ENCODE measurements around the gene EIF5A2.
"Not testable (repeated sequence)": the region's sequence is repeated elsewhere in the genome, so short reads cannot be mapped to it uniquely, and the experiment has no call there.

Gene EIF5A2

GRCh38 chr3:170908235-170909116 is at the start of gene EIF5A2:
Gene EIF5A2, minus strand, starts transcription at chr3:170908637. Its CDS starts 831 bp downstream, at chr3:170907806.
- DNase-seq: peak; percentile 96

- DNase-seq: no peak
These were observed 48.2 kb upstream of the EIF5A2 start for GRCh38 chr3:170956647-170957046.

- no peak for DNase-seq
These were observed 45.3 kb upstream of the EIF5A2 start for GRCh38 chr3:170953736-170954135.

DNA sequence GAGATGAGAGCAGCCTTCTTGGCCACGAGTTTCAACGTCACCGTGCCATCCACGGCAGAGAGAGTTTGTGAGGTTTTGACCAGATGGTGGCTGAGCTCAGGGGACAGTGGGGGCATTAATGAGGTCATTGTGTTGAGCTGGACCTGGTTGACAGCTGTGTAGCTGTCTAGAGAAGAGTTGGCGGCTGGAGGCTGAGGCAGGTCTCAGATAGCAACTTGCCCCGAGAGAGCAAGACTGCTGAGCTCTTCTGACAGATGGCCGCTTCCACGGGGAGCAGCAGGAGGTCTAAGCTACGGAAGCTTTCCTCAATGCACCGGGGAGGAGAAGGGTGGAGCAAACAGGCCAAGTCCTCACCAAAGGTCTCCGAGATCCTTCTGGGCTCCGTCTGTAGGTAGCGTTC is 44.8 kb upstream of the EIF5A2 start:
- no peak for DNase-seq

- no peak for DNase-seq
These were observed 40.8 kb upstream of the EIF5A2 start for GRCh38 chr3:170949211-170949610.

DNA sequence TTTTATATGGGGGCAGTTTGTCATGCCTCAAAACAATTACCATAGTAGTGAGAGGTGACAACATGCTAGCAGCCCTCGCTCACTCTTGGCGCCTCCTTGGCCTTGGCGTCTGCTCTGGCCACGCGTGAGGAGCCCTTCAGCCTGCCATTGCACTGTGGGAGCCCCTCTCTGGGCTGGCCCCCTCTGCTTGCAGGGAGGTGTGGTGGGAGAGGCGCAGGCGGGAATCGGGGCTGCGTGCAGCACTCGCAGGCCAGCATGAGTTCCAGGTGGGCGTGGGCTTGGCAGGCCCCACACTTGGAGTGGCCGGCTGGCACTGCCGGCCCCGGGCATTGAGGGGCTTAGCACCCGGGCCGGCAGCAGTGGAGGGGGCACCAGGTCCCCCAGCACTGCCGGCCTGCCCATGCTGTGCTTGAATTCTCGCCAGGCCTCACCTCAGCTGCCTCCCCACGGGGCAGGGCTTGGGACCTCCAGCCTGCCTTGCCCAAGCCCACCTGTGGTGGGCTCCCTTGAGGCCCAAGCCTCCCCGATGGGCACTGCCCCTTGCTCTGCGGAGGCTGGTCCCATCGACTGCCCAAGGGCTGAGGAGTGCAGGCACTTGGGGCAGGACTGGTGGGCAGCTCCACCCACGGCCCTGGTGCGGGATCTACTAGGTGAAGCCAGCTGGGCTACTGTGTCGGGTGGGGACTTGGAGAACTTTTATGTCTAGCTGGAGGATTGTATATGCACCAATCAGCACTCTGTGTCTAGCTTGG is 38.8 kb upstream of the EIF5A2 start:
- DNase-seq: no peak

DNA sequence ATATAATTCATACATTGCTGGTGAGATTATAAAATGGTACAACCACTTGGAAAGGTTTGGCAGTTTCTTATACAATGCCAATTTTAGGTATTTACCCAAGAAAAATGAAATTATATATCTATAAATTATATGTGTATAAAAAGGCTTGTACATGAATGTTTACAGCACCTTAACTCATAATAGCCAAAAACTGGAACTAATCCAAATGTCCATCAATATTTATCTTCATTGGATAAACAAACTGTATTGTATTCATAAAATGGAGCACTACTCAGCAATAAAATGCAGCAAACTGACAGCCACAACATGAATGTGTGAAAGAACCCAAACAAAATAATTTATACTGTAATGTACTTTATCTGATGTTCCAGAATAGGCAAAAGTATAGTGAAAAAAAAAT is 33.6 kb upstream of the EIF5A2 start:
- DNase-seq: no peak

DNA sequence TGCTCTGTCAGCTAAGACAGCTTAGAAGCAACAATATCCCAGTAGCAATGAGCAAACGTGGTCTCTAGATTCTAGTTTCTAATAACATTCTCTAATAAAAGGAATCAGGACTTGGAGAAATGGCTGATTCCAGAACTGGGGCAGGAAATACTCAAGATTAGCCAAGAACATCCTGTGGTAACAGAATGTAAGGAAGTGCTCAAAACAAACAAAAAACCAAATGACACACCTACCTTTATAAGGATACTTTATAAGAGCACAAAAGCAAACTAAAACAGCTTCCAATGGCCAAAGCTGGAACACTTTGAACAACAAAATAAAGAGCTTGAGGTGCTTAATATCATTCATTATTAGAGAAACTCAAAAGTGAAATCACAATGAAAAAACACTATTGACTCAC is 33.1 kb upstream of the EIF5A2 start:
- DNase-seq: no peak

- DNase-seq: not testable (repeated sequence)
These were observed 24.6 kb upstream of the EIF5A2 start for GRCh38 chr3:170933039-170933438.

DNA sequence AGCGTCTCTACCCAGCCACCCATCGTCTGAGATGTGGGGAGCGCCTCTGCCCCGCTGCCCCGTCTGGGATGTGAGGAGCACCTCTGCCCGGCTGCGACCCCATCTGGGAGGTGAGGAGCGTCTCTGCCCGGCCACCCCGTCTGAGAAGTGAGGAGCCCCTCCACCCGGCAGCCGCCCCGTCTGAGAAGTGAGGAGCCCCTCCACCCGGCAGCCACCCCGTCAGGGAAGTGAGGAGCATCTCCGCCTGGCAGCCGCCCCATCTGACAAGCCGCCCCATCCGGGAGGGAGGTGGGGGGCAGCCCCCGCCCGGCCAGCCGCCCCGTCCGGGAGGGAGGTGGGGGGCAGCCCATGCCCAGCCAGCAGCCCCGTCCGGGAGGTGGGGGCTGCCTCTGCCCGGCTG is 15.1 kb upstream of the EIF5A2 start:
- not testable (repeated sequence) for DNase-seq

- DNase-seq: no peak
These were observed 10.3 kb upstream of the EIF5A2 start for GRCh38 chr3:170918715-170919114.

GRCh38 chr3:170914690-170915089 is 6.3 kb upstream of the EIF5A2 start:
- no peak for DNase-seq

DNA sequence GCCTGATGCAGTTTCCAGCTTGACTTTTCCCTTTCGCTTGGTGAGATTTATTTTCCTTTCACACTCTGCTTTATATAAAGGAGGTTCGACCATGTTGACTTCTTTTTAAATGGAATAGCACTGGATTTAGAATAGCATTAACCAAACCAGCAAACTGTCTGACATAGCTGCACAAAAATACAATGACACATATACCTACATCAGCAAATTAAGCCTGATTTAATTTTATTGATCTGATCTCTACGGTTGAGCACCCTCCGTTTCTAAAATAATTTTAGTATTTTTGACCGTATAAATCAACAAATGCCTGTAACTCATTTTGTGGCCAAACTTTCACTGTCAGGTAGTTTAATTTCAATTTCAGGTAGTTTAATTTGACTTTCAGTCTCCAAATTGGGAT is 5.8 kb upstream of the EIF5A2 start:
- no peak for DNase-seq

DNA sequence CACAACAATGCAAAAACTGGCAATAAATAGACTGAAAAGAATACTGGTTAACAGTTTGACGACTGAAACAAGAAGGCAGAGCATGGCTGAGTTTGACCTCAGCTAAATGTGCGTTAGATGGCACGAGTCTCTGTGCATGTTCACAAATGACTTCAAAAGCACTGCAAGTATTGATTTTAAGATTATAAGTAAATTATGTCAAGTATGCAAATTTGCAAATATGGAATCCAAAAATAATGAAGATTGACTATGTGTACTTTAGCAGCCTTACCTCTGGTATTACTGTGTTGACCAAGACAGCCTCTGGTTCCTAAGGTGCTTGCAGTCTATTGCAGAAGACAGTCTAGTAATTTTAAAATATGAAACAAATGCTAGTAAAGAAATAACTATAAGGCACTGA is 2.6 kb upstream of the EIF5A2 start:
- no peak for DNase-seq

DNA sequence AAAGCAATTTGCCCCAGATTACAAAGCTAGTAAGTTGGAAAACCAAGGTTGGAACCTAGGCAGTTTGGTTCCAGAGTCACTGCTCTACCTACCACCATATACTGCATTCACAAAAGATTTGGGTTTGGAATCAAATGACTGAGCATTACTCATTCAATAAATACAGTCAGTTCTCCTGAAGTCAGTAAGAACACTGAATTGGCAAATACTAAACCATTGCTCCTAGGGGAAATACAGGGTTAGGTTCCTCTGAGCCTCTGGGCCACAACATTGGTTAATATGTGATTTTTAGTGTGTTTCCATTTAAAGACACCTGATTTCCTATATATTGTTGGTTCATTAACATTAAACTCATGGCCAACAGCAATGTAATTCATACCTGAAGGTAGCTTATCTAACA is 2.1 kb upstream of the EIF5A2 start:
- no peak for DNase-seq

DNA sequence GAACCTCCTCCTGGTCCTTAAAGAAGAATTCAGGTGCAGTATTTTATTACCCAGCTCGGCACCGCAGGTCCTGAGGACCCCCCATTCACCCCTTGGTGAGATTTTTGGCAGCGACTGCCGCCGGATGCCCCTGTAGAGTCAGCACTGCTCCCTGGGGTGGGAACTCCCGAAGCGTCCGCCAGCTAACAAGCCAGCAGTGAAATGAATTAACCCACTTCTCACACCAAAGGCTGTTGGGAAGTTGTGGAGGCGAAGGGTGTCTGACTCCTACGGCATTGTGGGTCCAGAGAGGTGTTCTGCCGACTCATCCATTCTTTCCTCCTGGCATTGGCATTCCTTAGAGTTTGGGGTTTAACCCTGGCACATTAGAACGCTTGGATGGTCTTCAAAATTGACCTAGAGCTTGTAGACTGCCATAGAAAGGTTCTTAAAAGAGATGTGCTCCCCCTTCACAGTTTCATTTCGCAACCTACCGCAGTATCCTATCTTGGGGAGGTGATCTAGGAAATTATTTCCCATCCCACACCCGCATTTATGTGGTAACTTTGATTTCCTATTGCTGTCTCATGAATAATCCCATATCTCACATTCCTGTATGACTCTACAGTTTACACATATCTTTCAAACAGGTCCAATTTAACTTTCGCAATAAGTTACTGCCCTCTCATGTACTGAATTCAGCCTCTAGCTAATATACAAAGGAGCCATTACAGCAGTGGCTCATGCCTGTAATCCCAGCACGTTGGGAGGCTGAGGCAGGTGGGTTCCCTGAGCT is 879 bp upstream of the EIF5A2 start:
- DNase-seq: no peak

GRCh38 chr3:170907637-170908234 is 701 bp downstream of the EIF5A2 start:
- no peak for DNase-seq

DNA sequence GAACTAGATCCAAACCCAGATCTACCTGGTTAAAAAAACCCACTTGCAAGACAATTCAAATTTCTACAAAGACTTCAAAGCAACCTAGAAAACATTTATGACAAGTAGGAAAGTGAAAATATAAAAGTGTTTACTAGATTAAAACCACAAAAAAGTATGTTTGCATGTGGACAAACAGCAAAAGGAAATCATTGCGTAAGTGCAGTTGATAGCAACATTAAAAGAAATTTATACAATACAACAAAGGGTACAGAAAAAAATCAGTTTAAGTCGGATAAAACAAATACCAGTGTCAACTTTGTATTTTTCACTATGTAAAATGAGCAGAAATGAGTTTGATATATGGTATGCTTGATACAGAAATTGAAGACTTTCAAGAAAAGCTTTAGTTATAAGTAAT is 2.6 kb downstream of the EIF5A2 start:
- no peak for DNase-seq

GRCh38 chr3:170903123-170903522 is 5.3 kb downstream of the EIF5A2 start:
- no peak for DNase-seq

DNA sequence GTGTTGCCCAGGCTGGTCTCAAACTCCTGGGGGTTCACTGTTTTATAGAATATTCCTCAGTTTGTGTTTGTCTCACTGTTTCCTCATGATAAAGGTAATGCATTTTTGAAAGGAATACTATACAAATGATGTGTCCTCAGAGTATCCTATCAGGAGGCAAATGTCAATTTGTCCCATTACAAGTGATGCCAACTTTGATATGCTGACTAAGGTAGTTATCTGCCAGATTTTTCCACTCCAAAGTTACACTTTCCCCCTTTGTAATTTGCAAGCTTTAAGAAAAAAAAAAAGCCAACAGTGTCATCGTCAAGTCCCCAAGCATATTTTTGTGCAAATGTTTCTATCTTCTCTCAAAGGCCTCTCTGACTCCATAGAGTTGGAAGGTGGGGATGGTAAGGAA is 9.0 kb downstream of the EIF5A2 start:
- no peak for DNase-seq

- no peak for DNase-seq
These were observed 10.5 kb downstream of the EIF5A2 start for GRCh38 chr3:170897978-170898377.

- DNase-seq: not testable (repeated sequence)
These were observed 11.2 kb downstream of the EIF5A2 start for GRCh38 chr3:170897199-170897598.

DNA sequence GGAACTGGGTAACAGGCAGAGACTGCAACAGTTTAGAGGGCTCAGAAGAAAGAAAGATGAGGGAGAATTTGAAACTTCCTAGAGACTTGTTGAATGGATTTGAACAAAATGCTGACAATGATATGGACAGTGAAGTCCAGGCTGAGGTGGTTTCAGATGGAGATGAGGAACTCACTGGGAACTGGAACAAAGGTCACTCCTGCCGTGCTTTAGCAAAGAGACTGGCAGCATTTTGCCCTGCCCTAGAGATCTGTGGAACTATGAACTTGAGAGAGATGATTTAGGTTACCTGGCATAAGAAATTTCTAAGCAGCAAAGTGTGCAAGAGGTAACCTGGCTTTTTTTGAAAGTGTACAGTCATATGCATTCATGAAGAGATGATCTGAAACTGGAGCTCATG is 11.7 kb downstream of the EIF5A2 start:
- DNase-seq: no peak

All from CD4-positive, alpha-beta T cell treated with Interleukin-15 for 1 hour (primary cell).